Peyer's patch (tissue), 4 donors: ENCODE data around the gene KCNMB3. TPM values are rescaled to one million over a fixed set of nuclear protein-coding genes. Genes with fewer than 3 reads are reported as not detected.
"Not testable (repeated sequence)": the region's sequence is repeated elsewhere in the genome, so short reads cannot be mapped to it uniquely, and the experiment has no call there.

ENCODE experiments used
- DNase-seq, 3 donors: peaks; one replicate each; pipeline ENCODE4 v3.0.0-alpha.2; 2017 to 2019
- H3K27ac ChIP-seq, 4 donors: fragments of 200-600 bp; sonication (generic); one replicate each; pipeline ENCODE4 v1.5.1; 2016 to 2019
- H3K27me3 ChIP-seq, 2 donors: fragments of 200-600 bp; sonication (generic); one replicate each; pipeline ENCODE4 v1.5.1; 2019
- H3K36me3 ChIP-seq, 3 donors: fragments of 200-600 bp; sonication (generic); one replicate each; pipeline ENCODE4 v1.5.1; 2016 to 2019
- H3K4me1 ChIP-seq, 4 donors: fragments of 200-600 bp; sonication (generic); one replicate each; pipeline ENCODE4 v1.5.1; 2016 to 2019
- H3K4me3 ChIP-seq, 4 donors: fragments of 200-600 bp; sonication (generic); 1 replicate in 3 of 4; 2 replicates in 1 of 4; pipeline ENCODE4 v1.5.1; 2016 to 2019; ENCODE audit warnings: mild to moderate bottlenecking in 1 of 4
- H3K9me3 ChIP-seq, 4 donors: fragments of 200-600 bp; sonication (generic); one replicate each; pipeline ENCODE4 v1.5.1; 2016 to 2019; ENCODE audit warnings: mild to moderate bottlenecking in 1 of 4
- POLR2A ChIP-seq, 2 donors: fragments of 450-650 bp; IDR thresholded peaks; one replicate each; pipeline ENCODE4 v1.5.1; 2017; ENCODE audit warnings: antibody characterized with exemption in 2 of 2, mild to moderate bottlenecking in 2 of 2, moderate library complexity in 2 of 2
- total RNA-seq, 4 donors: library from RNA; depleted of rRNA; stranded (reverse); fragments of >200 nt; gene quantifications; one replicate each; pipeline ENCODE4 v1.1.0, GENCODE V29; 2016
- TF ChIP-seq, protein P1 (sequence below), 6 experiments: fragments of 450-650 bp in 4 of 6; fragments of 200-600 bp in 2 of 6; sonication (generic) in 1 of 6; IDR thresholded peaks; one replicate each; pipeline ENCODE4 v1.5.1; 2017 to 2019; ENCODE audit warnings: antibody characterized with exemption in 6 of 6, mild to moderate bottlenecking in 3 of 6, moderate library complexity in 1 of 6

The KCNMB3 gene
- total RNA-seq, 4 donors from 2014 or later = 1.6 to 18.2 (median 4.6) TPM

DNA sequence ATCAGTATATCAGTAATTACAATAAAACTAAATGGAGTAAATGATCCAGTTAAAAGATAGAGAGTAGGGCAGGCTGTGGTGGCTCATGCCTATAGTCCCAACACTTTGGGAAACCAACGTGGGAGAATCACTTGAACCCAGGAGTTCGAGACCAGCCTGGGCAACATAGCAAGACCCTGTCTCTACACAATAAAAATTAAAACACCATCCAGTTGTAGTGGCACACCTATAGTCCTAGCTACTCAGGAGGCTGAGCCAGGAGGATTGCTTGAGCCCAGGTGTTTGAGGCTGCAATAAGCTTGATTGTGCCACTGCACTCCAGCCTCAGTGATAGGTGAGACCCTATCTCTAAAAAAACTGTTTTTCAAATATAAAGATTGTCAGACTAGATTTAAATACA, 5.9 kb upstream of the KCNMB3 start:
- Histone ChIP-seq H3K4me1 (peaks cover 0 to 3% (median 0%) of the 10 kb centered on the region in 4 donors), H3K27ac (no peak overlapping the region), H3K4me3 (no peak overlapping the region), H3K36me3 (no peaks in the 10 kb centered on the region), H3K9me3 (no peaks in the 10 kb centered on the region), H3K27me3 (no peaks in the 10 kb centered on the region)
- TF ChIP-seq, protein P1, sequence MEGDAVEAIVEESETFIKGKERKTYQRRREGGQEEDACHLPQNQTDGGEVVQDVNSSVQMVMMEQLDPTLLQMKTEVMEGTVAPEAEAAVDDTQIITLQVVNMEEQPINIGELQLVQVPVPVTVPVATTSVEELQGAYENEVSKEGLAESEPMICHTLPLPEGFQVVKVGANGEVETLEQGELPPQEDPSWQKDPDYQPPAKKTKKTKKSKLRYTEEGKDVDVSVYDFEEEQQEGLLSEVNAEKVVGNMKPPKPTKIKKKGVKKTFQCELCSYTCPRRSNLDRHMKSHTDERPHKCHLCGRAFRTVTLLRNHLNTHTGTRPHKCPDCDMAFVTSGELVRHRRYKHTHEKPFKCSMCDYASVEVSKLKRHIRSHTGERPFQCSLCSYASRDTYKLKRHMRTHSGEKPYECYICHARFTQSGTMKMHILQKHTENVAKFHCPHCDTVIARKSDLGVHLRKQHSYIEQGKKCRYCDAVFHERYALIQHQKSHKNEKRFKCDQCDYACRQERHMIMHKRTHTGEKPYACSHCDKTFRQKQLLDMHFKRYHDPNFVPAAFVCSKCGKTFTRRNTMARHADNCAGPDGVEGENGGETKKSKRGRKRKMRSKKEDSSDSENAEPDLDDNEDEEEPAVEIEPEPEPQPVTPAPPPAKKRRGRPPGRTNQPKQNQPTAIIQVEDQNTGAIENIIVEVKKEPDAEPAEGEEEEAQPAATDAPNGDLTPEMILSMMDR (IDR thresholded peaks at IDR 0.05) = no peak
- DNase-seq = no peak

DNA sequence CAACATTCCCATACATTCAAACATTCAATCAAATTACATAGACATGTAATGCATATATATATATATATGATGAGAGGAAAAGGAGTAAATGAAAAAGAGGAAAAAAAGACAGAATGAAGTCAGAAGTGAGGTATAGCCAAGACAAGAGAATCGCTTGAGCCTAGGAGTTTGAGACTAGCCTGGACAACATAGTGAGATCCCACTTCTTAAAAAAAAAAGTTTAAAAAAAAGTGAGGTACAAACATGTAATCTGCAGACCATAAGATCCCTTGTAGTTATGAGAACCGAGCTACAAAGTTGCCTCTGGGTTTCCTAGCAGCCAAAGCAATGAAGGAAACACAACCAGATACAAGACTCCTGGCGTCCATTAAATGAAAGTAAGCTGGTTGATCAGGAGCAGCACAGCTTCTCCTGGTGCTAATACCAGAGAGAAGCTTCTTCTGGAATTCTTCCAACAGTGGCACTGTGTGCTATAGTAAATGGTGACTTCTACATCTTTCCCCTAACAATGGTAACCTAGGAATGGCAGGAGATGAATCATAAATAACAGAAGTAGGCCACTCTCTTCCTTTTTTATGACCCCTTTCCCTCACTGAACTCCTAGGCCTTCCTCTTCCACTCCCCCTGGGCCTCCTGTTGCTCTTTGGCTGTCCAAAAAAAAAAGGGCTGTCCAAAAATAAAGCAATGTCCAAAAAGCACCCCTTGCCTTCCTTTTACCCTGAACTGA, 3.5 kb downstream of the KCNMB3 start:
- H3K27ac ChIP-seq = no peak overlapping the region
- DNase-seq = no peak
- no peaks in the 10 kb centered on the region for H3K4me1 ChIP-seq
- H3K27me3 ChIP-seq = no peaks in the 10 kb centered on the region
- TF ChIP-seq POLR2A (IDR thresholded peaks at IDR 0.05) = no peak
- TF ChIP-seq, protein P1 (IDR thresholded peaks at IDR 0.05) = no peak
- no peaks in the 10 kb centered on the region for H3K36me3 ChIP-seq
- no peak overlapping the region for H3K4me3 ChIP-seq
- H3K9me3 ChIP-seq = no peaks in the 10 kb centered on the region

DNA sequence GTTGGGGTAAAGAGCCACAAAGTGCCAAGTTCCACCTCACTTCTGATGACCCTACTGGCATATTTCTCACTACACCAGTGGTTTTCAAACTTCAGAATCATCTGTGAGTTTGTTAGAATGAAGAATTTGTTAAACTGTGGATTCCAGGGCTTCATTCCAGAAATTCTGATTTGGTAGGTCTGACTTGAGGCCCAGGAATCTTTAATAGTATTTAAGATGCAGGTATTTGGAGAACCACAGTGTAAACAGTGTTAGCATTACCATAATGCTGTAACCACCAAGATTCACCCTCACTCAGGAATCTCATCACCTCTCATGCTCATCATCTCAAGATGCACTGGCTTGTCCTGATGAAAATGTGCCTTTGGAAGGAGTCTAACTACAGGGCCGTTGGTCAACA, 6.0 kb downstream of the KCNMB3 start:
- no peak overlapping the region for H3K4me3 ChIP-seq
- H3K27me3 ChIP-seq = no peaks in the 10 kb centered on the region
- no peaks in the 10 kb centered on the region for H3K4me1 ChIP-seq
- no peaks in the 10 kb centered on the region for H3K36me3 ChIP-seq
- DNase-seq = no peak
- TF ChIP-seq POLR2A (IDR thresholded peaks at IDR 0.05) = no peak
- TF ChIP-seq, protein P1 (IDR thresholded peaks at IDR 0.05) = no peak
- no peaks in the 10 kb centered on the region for H3K9me3 ChIP-seq
- H3K27ac ChIP-seq = no peak overlapping the region

DNA sequence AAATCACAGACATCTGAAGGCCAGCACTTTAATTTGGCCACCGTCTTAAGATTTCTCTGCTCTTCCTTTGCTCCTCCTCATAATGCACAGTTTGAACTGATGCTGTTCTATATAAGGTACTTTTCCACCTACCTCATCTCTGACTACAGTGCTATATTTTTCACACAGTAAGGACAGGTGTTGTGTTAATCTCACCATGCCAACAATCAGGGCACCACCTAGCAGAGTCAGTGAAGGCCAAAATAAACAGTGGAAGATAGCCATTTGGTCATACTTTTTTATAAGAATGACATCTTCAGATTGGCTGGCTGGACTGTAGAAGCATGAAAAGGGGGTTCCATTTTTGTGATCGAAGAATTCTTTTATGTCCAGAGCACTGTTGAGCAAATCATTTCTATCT, 8.1 kb downstream of the KCNMB3 start:
- not testable (repeated sequence) for DNase-seq, H3K4me3 ChIP-seq, H3K27ac ChIP-seq, H3K27me3 ChIP-seq, H3K36me3 ChIP-seq, H3K4me1 ChIP-seq, H3K9me3 ChIP-seq

DNA sequence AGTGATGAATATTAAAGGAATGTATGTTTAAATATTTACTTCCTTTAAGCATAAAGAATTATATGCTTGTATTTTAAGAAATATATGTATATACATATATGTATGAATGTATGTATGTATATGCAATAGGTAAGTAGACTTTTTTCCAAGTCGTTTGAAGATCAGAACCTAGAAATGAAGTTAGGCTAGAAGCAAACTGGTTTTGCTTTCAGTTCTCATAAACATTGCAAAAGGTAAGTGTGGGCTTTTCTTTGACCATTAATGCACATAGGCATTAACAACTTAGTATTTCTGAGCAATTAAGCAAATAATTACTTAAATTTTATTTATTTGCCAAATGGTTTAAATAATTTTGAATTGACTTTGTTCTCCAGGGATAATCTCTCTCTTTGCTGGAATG, 10.6 kb downstream of the KCNMB3 start:
- DNase-seq = not testable (repeated sequence)

DNA sequence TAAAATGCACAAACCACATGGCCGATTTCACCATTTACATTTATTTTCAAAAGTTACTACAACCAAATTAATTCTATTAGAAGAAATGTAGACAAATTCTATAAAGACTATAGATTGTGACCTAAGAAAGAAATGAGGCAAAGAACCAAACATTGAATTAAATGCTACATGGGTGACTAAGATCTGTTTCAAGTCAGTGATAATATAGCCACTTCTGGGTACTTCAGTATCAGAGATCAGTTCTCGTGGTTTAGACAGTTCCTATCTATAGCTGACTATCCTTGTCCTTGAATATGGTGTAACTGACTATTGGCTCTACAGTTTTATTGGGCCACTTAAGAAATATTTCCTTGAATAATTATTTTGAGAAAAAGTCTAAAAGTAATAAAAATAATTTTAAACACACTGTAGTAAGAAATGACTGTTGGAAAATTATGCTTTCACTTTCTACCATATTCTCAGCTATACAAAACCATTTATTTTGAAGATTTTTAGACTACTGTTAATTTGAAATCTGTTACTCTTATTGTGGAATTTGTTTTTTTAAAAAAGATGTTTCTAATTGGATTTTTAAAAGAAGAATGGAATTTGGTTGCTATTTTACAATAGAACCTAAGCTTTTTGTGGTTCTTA, 14.1 kb downstream of the KCNMB3 start:
- H3K36me3 ChIP-seq = peaks cover 0 to 14% (median 0%) of the 10 kb centered on the region in 3 donors
- no peaks in the 10 kb centered on the region for H3K9me3 ChIP-seq
- TF ChIP-seq, protein P1 (IDR thresholded peaks at IDR 0.05) = no peak
- TF ChIP-seq POLR2A (IDR thresholded peaks at IDR 0.05) = no peak
- H3K4me1 ChIP-seq = no peaks in the 10 kb centered on the region
- no peak overlapping the region for H3K4me3 ChIP-seq
- DNase-seq = no peak
- H3K27ac ChIP-seq = no peak overlapping the region
- no peaks in the 10 kb centered on the region for H3K27me3 ChIP-seq

More for the DNA sequence above, 10.6 kb downstream of the KCNMB3 start:
- H3K27me3 ChIP-seq, H3K4me3 ChIP-seq, H3K4me1 ChIP-seq, H3K9me3 ChIP-seq, H3K27ac ChIP-seq, H3K36me3 ChIP-seq: not testable (repeated sequence)
